AG09319 (cell line): ENCODE measurements around the gene FANCI.

Experiments used
- DNase-seq: peaks from one replicate; pipeline ENCODE4 v3.0.0-alpha.2; 2010; ENCODE audit warnings: low read depth; ENCODE audit errors: extremely low read depth
- CTCF ChIP-seq: IDR thresholded peaks from 2 replicates; pipeline ENCODE4 v1.5.1; 2011; ENCODE audit warnings: low read depth, mild to moderate bottlenecking, inconsistent platforms, low read length, moderate library complexity

Gene FANCI

GRCh38 chr15:89243691-89244573 is at the start of gene FANCI:
Gene FANCI, plus strand, starts transcription at chr15:89243979. Its CDS starts 3,669 bp downstream, at chr15:89247648.
- TF ChIP-seq CTCF, result peak; percentile 51
- DNase-seq, result peak; percentile 80

GRCh38 chr15:89194608-89195007 is 49.2 kb upstream of the FANCI start:
- no peak for TF ChIP-seq CTCF
- DNase-seq, result no peak

DNA sequence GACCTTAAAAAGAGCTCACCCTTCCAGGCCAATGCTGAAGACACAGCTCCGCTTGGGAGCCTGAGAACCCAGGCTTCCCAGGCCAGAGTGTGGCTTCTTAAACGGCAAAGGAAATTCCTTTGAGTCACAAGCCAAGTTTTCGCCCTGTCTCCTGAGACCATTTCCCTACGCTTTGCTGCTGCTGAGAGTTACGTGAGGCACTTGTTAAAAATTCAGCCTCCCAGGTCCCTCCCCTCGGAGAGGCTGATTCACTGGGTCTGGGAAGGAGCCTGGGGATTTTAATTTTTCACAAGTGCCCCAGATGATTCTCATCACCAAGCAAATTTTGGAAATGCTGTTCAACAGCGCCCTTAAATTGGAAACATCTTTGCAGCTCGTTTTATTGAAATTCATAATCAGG is 47.9 kb upstream of the FANCI start:
- TF ChIP-seq CTCF, result no peak
- peak; percentile 38 for DNase-seq

DNA sequence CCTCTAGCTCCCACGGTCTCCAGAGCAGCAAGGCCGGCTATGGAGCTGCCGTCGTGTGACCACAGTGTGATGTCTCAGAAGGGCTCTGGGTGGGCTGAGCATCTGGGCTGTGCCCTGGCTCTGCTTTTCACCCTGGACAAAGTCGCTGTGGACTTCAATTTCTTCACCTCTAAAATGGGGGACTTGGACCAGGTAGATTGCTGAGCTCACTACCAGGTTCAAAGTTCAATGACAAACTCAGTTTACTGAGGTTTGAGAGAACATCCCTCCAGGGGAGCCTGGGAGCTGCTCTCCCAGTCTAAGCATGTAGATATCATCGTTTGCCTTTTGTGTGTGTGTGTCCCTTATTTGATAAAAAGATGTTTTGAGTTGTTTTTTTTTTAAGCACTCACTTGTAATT is 47.5 kb upstream of the FANCI start:
- no peak for TF ChIP-seq CTCF
- no peak for DNase-seq

DNA sequence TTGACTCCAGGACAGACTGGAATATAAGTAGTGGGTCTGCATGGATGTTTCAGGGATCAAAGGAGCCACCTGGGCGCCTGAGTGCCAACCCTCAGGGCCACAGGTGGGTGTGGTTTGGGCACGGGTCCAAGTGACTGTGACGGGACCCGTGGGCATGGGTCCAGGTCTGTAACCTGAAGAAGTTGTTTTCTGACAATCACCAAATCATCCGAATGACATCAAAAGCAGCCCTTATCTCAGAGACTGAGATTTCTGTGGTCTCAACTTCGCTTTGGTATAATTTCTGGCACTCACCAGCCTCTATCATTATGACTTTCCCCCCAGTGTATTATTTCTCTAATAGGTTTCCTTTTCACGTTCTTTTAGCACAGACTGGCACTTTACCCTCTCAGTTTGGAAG is 46.8 kb upstream of the FANCI start:
- no peak for TF ChIP-seq CTCF
- DNase-seq, result no peak

GRCh38 chr15:89197503-89197971 is 46.2 kb upstream of the FANCI start:
- no peak for DNase-seq
- no peak for TF ChIP-seq CTCF

DNA sequence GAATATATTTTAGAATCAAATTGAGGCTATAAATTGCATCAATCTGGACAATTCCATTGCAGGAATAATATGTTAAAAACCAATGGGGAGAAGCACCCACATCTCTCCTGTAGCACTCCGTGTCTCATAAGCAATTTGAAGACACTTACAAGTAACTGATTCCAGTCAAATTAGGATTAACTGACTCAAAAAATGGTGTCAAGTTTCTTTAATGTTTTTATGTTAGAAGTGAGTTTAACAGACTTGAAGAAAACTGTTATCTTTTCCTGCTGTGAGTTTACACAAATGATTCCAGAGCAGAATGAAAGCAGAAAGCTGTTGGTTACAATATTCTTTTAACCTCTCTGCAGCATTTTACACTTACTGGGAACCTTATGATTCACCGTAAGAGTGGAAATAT is 45.6 kb upstream of the FANCI start:
- DNase-seq, result no peak
- no peak for TF ChIP-seq CTCF
